NB4 (cell line): Measurements from ENCODE around the gene LRRC7.

Source experiments
- DNase-seq: peaks from one replicate; pipeline ENCODE4 v3.0.0; 2010; ENCODE audit warnings: low read depth
- H3K4me3 ChIP-seq: one replicate; pipeline ENCODE4 v1.5.1; 2011; ENCODE audit warnings: mild to moderate bottlenecking, low read depth, low read length, moderate library complexity
- CTCF ChIP-seq: IDR thresholded peaks from one replicate; pipeline ENCODE4 v1.5.1; 2012; ENCODE audit warnings: low read depth, low read length
- MAX ChIP-seq: IDR thresholded peaks from 2 replicates; pipeline ENCODE4 v1.6.1; 2011; ENCODE audit warnings: low read depth, low read length
- MYC ChIP-seq: IDR thresholded peaks from 2 replicates; pipeline ENCODE4 v1.6.1; 2011; ENCODE audit warnings: low read depth, low read length
- POLR2A ChIP-seq: IDR thresholded peaks from 2 replicates; pipeline ENCODE4 v1.6.1; 2011; ENCODE audit warnings: mild to moderate bottlenecking; ENCODE audit not compliant: insufficient read length; ENCODE audit errors: extremely low read depth

LRRC7 gene

GRCh38 chr1:70140343-70140742, 572.6 kb downstream of the LRRC7 start:
- no peak for DNase-seq

DNA sequence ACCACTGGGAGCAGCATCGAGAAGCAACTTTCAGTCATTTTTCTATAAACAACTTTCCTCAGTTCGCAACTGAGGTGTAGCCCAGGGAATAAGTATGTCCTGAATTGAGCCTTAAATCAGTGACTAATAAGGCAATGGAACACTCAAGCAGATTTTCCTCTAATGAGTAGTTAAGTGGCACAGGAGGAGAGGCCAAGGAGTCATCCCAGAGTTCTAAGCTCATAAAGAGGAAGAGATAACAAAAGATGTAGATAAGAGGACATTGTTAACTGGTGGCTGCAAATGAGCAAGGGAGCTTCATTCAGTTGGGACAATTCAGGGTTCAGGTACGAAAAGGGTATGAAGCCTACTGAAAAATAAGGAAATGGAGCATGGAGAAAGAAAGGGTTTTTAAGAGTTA, 573.2 kb downstream of the LRRC7 start:
- no peak for DNase-seq
- H3K4me3 ChIP-seq = no peak overlapping the region
- TF ChIP-seq POLR2A (no peak), CTCF (no peak), MAX (no peak), MYC (no peak)

More at GRCh38 chr1:70140343-70140742, 572.6 kb downstream of the LRRC7 start:
- no peak overlapping the region for H3K4me3 ChIP-seq
- TF ChIP-seq CTCF = no peak
- no peak for TF ChIP-seq MAX
- TF ChIP-seq MYC = no peak
- TF ChIP-seq POLR2A = no peak

DNA sequence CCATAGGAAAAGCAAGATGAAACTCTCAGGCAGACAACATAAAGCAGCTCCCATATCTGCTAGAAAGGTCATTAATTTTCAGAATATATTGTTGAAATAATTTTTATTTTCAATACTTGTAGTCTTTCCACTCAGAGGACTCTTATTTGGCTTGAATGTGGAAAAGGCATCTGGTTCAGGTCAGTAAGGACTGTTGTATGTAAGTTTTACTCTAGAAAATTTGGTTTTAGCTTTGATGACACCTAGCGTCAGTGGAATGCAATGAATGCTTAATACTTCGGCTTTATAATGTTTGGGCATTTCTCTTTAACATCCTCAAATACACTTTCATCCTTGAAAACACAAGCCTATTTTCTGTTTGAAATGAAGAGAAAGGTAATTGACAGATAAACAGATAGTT, 574.4 kb downstream of the LRRC7 start:
- H3K4me3 ChIP-seq = no peak overlapping the region
- DNase-seq = no peak
- no peak for TF ChIP-seq MAX
- no peak for TF ChIP-seq MYC
- no peak for TF ChIP-seq CTCF
- TF ChIP-seq POLR2A = no peak

GRCh38 chr1:70143048-70143659, 575.4 kb downstream of the LRRC7 start:
- TF ChIP-seq CTCF (no peak), POLR2A (no peak), MYC (no peak), MAX (no peak)
- no peak overlapping the region for H3K4me3 ChIP-seq
- no peak for DNase-seq

- TF ChIP-seq CTCF (no peak), MYC (no peak), POLR2A (no peak), MAX (no peak)
- no peak overlapping the region for H3K4me3 ChIP-seq
- no peak for DNase-seq
These were observed 578.8 kb downstream of the LRRC7 start for GRCh38 chr1:70146488-70146887.

DNA sequence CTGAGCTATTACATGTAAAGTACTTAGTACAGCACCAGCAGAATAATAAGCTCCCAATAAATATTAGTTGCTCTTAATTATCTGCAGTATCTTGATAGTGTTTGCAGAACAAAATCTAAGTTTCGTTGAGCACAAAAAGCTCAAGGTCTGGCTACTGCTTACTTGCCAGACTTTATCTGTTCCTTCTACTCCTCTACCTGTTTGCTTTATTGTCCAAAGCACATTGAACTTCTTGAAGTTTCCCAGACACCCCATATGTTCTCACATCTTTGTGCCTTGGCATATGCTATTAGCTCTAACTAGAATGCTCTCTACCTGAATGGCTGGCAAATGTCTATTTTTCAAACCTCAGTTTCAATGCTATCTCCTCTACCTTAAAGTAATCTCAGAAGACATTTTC, 582.7 kb downstream of the LRRC7 start:
- H3K4me3 ChIP-seq = no peak overlapping the region
- no peak for DNase-seq
- TF ChIP-seq POLR2A = no peak
- no peak for TF ChIP-seq MYC
- TF ChIP-seq MAX = no peak
